ENCODE data around the gene SLC18A3. TPM values are rescaled to one million over a fixed set of nuclear protein-coding genes. Genes with fewer than 3 reads are reported as not detected.

SLC18A3 gene
- total RNA-seq, 2 experiments from 2014 or later, result not detected

DNA sequence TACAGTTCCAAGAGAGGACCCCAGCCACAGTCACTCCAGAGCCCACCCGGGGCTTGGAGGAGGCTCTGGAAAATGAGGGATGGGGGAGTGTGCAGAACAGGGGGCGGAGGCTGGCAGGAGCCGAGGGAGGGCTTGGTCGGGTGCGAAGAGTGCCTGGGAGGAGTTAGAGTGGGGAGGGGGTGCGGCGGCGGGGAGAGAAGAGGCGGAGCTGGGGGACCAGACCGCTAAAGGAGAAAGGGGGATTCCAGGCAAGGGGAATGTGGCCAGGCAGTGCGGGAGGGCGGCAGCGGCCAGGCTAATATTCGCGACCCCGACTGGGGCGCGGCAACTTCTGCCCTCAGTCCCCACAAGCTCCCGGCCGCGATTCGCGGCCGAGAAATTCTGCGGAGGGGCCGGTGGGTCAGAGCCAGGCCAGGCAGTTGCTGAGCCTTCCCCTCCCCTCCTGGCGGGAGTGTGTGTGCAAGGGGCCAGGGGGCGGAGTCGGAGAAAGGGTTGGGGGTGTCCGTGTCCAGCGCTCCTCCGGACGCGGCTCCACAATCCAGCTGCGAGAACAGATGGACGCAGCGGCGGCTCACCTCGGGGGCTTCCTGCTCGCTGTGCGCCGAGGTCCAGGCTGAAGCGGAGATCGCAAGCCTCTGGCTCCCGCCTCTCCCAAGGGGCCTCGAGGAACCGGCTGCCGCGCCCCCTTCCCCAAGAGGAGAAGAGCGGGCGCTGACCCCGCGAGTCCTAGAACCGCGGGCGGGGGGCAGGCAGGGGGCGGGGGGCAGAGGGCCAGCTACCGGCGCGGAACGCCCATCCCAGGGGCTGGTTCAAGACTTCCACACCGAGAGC, 612 bp upstream of the SLC18A3 start:
- intact Hi-C loops (cut with DNase I, micrococcal nuclease), result no loop called here
- POLR2A ChIA-PET, result no interaction called here
- H3K4me3 Mint-ChIP-seq, result no peak overlapping the region

DNA sequence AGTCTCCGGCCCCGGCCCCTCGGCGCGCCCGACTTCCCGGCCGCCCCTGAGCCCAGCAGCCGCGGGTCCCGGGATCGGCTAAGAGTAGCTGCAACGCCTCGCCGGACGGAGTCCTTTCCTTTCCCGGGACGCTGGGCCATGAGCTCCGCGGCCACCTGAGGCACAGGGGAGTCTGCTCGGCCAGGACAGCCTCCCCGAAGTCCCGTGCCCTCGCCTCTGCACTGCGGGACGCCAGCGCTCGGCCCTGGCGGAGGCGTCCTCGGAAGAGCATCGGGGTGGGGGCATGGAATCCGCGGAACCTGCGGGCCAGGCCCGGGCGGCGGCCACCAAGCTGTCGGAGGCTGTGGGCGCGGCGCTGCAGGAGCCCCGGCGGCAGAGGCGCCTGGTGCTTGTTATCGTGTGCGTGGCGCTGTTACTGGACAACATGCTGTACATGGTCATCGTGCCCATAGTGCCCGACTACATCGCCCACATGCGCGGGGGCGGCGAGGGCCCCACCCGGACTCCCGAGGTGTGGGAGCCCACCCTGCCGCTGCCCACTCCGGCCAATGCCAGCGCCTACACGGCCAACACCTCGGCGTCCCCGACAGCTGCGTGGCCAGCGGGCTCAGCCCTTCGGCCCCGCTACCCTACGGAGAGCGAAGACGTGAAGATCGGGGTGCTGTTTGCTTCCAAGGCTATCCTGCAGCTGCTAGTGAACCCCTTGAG, 502 bp downstream of the SLC18A3 start:
- peaks cover 66 to 77% of the 10 kb centered on the region in 2 experiments for H3K27me3 ChIP-seq (ENCODE audit: control insufficient read depth in 1 of 2, insufficient read depth in 2 of 2, low read length in 2 of 2)
- no peak overlapping the region for H3K27ac ChIP-seq (ENCODE audit: low read depth in 1 of 2, low read length in 2 of 2)
- peaks cover 0 to 64% of the 10 kb centered on the region in 2 experiments for H3K9me3 ChIP-seq (ENCODE audit: control insufficient read depth in 1 of 2, insufficient read depth in 1 of 2, low read length in 2 of 2)
- DNase-seq (no peak), ATAC-seq (ENCODE audit: poor library complexity) (no peak)
- Mint-ChIP-seq H3K27me3 (peaks cover 81% of the 10 kb centered on the region), H3K9me3 (no peaks in the 10 kb centered on the region), H3K4me3 (no peak overlapping the region), H3K4me1 (ENCODE audit: low read depth) (peaks cover 13% of the 10 kb centered on the region), H3K36me3 (ENCODE audit: low read depth) (no peaks in the 10 kb centered on the region), H3K27ac (no peak overlapping the region)
- no peaks in the 10 kb centered on the region for H3K36me3 ChIP-seq (ENCODE audit: insufficient read depth, low read length)
- H3K4me3 ChIP-seq (ENCODE audit: low read length), result no peak overlapping the region
- POLR2A ChIA-PET, result no interaction called here
- TF ChIP-seq, protein P1, sequence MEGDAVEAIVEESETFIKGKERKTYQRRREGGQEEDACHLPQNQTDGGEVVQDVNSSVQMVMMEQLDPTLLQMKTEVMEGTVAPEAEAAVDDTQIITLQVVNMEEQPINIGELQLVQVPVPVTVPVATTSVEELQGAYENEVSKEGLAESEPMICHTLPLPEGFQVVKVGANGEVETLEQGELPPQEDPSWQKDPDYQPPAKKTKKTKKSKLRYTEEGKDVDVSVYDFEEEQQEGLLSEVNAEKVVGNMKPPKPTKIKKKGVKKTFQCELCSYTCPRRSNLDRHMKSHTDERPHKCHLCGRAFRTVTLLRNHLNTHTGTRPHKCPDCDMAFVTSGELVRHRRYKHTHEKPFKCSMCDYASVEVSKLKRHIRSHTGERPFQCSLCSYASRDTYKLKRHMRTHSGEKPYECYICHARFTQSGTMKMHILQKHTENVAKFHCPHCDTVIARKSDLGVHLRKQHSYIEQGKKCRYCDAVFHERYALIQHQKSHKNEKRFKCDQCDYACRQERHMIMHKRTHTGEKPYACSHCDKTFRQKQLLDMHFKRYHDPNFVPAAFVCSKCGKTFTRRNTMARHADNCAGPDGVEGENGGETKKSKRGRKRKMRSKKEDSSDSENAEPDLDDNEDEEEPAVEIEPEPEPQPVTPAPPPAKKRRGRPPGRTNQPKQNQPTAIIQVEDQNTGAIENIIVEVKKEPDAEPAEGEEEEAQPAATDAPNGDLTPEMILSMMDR (IDR thresholded peaks at IDR 0.05), result no peak
- intact Hi-C loops (cut with DNase I, micrococcal nuclease), result no loop called here
- CTCF ChIA-PET, result no interaction called here
- peaks cover 10% of the 10 kb centered on the region for H3K4me1 ChIP-seq (ENCODE audit: insufficient read depth, low read length)

More for the DNA sequence above, 612 bp upstream of the SLC18A3 start:
- no peaks in the 10 kb centered on the region for H3K9me3 Mint-ChIP-seq
- CTCF ChIA-PET, result no interaction called here
- Histone ChIP-seq H3K4me3 (ENCODE audit: low read length) (no peak overlapping the region), H3K4me1 (ENCODE audit: insufficient read depth, low read length) (peaks cover 7% of the 10 kb centered on the region), H3K36me3 (ENCODE audit: insufficient read depth, low read length) (no peaks in the 10 kb centered on the region), H3K9me3 (ENCODE audit: control insufficient read depth in 1 of 2, insufficient read depth in 1 of 2, low read length in 2 of 2) (peaks cover 0 to 59% of the 10 kb centered on the region in 2 experiments), H3K27me3 (ENCODE audit: control insufficient read depth in 1 of 2, insufficient read depth in 2 of 2, low read length in 2 of 2) (peaks cover 60 to 67% of the 10 kb centered on the region in 2 experiments), H3K27ac (ENCODE audit: low read depth in 1 of 2, low read length in 2 of 2) (no peak overlapping the region)
- DNase-seq (no peak), ATAC-seq (ENCODE audit: poor library complexity) (no peak)
- peaks cover 82% of the 10 kb centered on the region for H3K27me3 Mint-ChIP-seq
- H3K27ac Mint-ChIP-seq, result no peak overlapping the region
- no peaks in the 10 kb centered on the region for H3K36me3 Mint-ChIP-seq (ENCODE audit: low read depth)
- H3K4me1 Mint-ChIP-seq (ENCODE audit: low read depth), result peaks cover 13% of the 10 kb centered on the region
- TF ChIP-seq, protein P1 (IDR thresholded peaks at IDR 0.05), result no peak

DNA sequence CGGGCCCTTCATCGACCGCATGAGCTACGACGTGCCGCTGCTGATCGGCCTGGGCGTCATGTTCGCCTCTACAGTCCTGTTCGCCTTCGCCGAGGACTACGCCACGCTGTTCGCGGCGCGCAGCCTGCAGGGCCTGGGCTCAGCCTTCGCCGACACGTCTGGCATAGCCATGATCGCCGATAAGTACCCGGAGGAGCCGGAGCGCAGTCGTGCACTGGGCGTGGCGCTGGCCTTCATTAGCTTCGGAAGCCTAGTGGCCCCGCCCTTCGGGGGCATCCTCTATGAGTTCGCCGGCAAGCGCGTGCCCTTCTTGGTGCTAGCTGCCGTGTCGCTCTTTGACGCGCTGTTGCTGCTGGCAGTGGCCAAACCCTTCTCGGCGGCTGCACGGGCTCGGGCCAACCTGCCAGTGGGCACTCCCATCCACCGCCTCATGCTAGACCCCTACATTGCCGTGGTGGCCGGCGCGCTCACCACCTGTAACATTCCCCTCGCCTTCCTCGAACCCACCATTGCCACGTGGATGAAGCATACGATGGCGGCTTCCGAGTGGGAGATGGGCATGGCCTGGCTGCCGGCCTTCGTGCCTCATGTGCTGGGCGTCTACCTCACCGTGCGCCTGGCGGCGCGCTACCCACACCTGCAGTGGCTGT, 1.2 kb downstream of the SLC18A3 start:
- ChIA-PET POLR2A (no interaction called here), CTCF (no interaction called here)
- no peaks in the 10 kb centered on the region for H3K9me3 Mint-ChIP-seq
- no peaks in the 10 kb centered on the region for H3K36me3 Mint-ChIP-seq (ENCODE audit: low read depth)
- peaks cover 81% of the 10 kb centered on the region for H3K27me3 Mint-ChIP-seq
- TF ChIP-seq, protein P1 (IDR thresholded peaks at IDR 0.05), result no peak
- no peak overlapping the region for H3K4me3 Mint-ChIP-seq
- peaks cover 10% of the 10 kb centered on the region for H3K4me1 ChIP-seq (ENCODE audit: insufficient read depth, low read length)
- intact Hi-C loops (cut with DNase I, micrococcal nuclease), result no loop called here
- no peaks in the 10 kb centered on the region for H3K36me3 ChIP-seq (ENCODE audit: insufficient read depth, low read length)
- H3K4me1 Mint-ChIP-seq (ENCODE audit: low read depth), result peaks cover 13% of the 10 kb centered on the region
- DNase-seq, result no peak
- no peak overlapping the region for H3K27ac ChIP-seq (ENCODE audit: low read depth in 1 of 2, low read length in 2 of 2)
- no peak overlapping the region for H3K27ac Mint-ChIP-seq
- H3K4me3 ChIP-seq (ENCODE audit: low read length), result no peak overlapping the region
- peaks cover 0 to 60% of the 10 kb centered on the region in 2 experiments for H3K9me3 ChIP-seq (ENCODE audit: control insufficient read depth in 1 of 2, insufficient read depth in 1 of 2, low read length in 2 of 2)
- no peak for ATAC-seq (ENCODE audit: poor library complexity)
- H3K27me3 ChIP-seq (ENCODE audit: control insufficient read depth in 1 of 2, insufficient read depth in 2 of 2, low read length in 2 of 2), result peaks cover 67 to 80% of the 10 kb centered on the region in 2 experiments
